Gastroesophageal sphincter (tissue), 3 donors: ENCODE data around the gene BTF3L4.

ENCODE experiments used
- EP300 ChIP-seq: sonication (generic); formaldehyde crosslinking; IDR thresholded peaks from one replicate; pipeline ENCODE4 v1.6.1; 2017; ENCODE audit warnings: antibody characterized with exemption, mild to moderate bottlenecking
- POLR2AphosphoS5 ChIP-seq: sonication (generic); formaldehyde crosslinking; IDR thresholded peaks from one replicate; pipeline ENCODE4 v1.6.1; 2017; ENCODE audit warnings: antibody characterized with exemption
- TF ChIP-seq, protein P1 (sequence below), 4 experiments: fragments of 200-600 bp in 2 of 4; fragments of 450-650 bp in 2 of 4; sonication (generic) in 1 of 4; IDR thresholded peaks; one replicate each; pipeline ENCODE4 v1.5.1; 2017 to 2019; ENCODE audit warnings: antibody characterized with exemption in 4 of 4, mild to moderate bottlenecking in 2 of 4, moderate library complexity in 2 of 4

DNA sequence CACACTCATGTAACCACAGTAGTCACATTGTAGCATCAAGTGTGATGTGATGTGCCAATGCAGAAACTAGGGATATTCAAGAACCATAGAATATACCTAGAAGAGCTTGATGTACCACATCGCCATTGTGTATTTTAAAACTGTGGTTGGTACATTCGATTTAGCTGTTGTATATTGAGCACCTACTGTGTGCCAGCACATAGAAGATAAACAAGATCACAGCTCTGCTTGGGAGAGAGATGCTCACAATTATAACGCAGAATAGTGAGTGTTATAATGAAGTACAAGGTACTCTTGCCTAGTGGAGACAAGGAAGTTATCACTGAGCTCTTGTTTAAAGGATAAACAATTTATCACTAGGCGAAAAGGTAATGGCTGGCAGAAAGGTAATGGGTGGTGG is 4.7 kb downstream of the BTF3L4 start:
- TF ChIP-seq POLR2AphosphoS5 = no peak
- no peak for TF ChIP-seq EP300
- TF ChIP-seq, protein P1, sequence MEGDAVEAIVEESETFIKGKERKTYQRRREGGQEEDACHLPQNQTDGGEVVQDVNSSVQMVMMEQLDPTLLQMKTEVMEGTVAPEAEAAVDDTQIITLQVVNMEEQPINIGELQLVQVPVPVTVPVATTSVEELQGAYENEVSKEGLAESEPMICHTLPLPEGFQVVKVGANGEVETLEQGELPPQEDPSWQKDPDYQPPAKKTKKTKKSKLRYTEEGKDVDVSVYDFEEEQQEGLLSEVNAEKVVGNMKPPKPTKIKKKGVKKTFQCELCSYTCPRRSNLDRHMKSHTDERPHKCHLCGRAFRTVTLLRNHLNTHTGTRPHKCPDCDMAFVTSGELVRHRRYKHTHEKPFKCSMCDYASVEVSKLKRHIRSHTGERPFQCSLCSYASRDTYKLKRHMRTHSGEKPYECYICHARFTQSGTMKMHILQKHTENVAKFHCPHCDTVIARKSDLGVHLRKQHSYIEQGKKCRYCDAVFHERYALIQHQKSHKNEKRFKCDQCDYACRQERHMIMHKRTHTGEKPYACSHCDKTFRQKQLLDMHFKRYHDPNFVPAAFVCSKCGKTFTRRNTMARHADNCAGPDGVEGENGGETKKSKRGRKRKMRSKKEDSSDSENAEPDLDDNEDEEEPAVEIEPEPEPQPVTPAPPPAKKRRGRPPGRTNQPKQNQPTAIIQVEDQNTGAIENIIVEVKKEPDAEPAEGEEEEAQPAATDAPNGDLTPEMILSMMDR (IDR thresholded peaks at IDR 0.05) = no peak
